Measurements from ENCODE around the gene CCM2L.
A peak's percentile ranks its signal among the peaks of the same experiment; 100 is the strongest.

The CCM2L gene

GRCh38 chr20:32062776-32063170 lies 52.5 kb downstream of the CCM2L start:
- 59% methylated on average over 3 of the region's 4 CpGs for whole genome bisulfite sequencing
- no peak overlapping the region for H2BK15ac ChIP-seq (ENCODE audit: low read depth, poor library complexity, severe bottlenecking)
- H3K27ac ChIP-seq (ENCODE audit: low read length, poor library complexity, severe bottlenecking), result no peak overlapping the region
- H3K9ac ChIP-seq (ENCODE audit: low read length), result no peak overlapping the region
- H3K4ac ChIP-seq (ENCODE audit: low read depth in 1 of 2, low read length in 2 of 2), result no peak overlapping the region
- no peak overlapping the region for H2BK12ac ChIP-seq (ENCODE audit: low read length in 2 of 2)
- no peak overlapping the region for H2AFZ ChIP-seq (ENCODE audit: low read depth, low read length)
- no peak overlapping the region for H4K91ac ChIP-seq (ENCODE audit: low read length)
- H2BK5ac ChIP-seq (ENCODE audit: low read depth, low read length, poor library complexity, severe bottlenecking), result no peak overlapping the region
- no peak overlapping the region for H2BK120ac ChIP-seq (ENCODE audit: low read depth, low read length)
- H3K14ac ChIP-seq (ENCODE audit: low read length in 2 of 2), result no peak overlapping the region
- peaks cover 3% of the 10 kb centered on the region for H3K4me1 ChIP-seq (ENCODE audit: control insufficient read depth, insufficient read depth, low read depth, low read length)
- no peak overlapping the region for H3K4me2 ChIP-seq (ENCODE audit: low read length, poor library complexity, severe bottlenecking)
- H4K8ac ChIP-seq (ENCODE audit: low read length), result no peak overlapping the region
- no peak overlapping the region for H3K18ac ChIP-seq (ENCODE audit: low read depth in 1 of 2, low read length in 2 of 2)
- peaks cover 47 to 70% of the 10 kb centered on the region in 2 experiments for H3K27me3 ChIP-seq (ENCODE audit: control insufficient read depth in 1 of 2, insufficient read depth in 1 of 2, low read length in 2 of 2)
- H3K36me3 ChIP-seq (ENCODE audit: control insufficient read depth in 1 of 2, insufficient read depth in 2 of 2, low read depth in 1 of 2, low read length in 2 of 2), result no peaks in the 10 kb centered on the region
- no peak overlapping the region for H2AK5ac ChIP-seq (ENCODE audit: low read length, severe bottlenecking)
- H3K23ac ChIP-seq (ENCODE audit: low read length in 2 of 2), result no peak overlapping the region
- H3K9me3 ChIP-seq (ENCODE audit: control insufficient read depth, low read length), result no peaks in the 10 kb centered on the region
- H3K4me3 ChIP-seq (ENCODE audit: insufficient read depth in 1 of 2, low read depth in 1 of 2, low read length in 2 of 2), result no peak overlapping the region
- no peaks in the 10 kb centered on the region for H3K79me1 ChIP-seq (replicated peaks; ENCODE audit: low read length, poor library complexity, severe bottlenecking)
- no peak for DNase-seq

- Histone ChIP-seq H3K36me3 (ENCODE audit: control insufficient read depth in 1 of 2, insufficient read depth in 2 of 2, low read depth in 1 of 2, low read length in 2 of 2) (no peaks in the 10 kb centered on the region), H2BK12ac (ENCODE audit: low read length in 2 of 2) (no peak overlapping the region), H3K4me1 (ENCODE audit: control insufficient read depth, insufficient read depth, low read depth, low read length) (peaks cover 7% of the 10 kb centered on the region), H2BK15ac (ENCODE audit: low read depth, poor library complexity, severe bottlenecking) (no peak overlapping the region), H3K27me3 (ENCODE audit: control insufficient read depth in 1 of 2, insufficient read depth in 1 of 2, low read length in 2 of 2) (peaks cover 39 to 62% of the 10 kb centered on the region in 2 experiments), H3K14ac (ENCODE audit: low read length in 2 of 2) (no peak overlapping the region), H3K79me1 (replicated peaks; ENCODE audit: low read length, poor library complexity, severe bottlenecking) (no peaks in the 10 kb centered on the region), H3K9ac (ENCODE audit: low read length) (no peak overlapping the region), H4K8ac (ENCODE audit: low read length) (no peak overlapping the region), H3K4me3 (ENCODE audit: insufficient read depth in 1 of 2, low read depth in 1 of 2, low read length in 2 of 2) (no peak overlapping the region), H4K91ac (ENCODE audit: low read length) (no peak overlapping the region), H2AFZ (ENCODE audit: low read depth, low read length) (no peak overlapping the region), H2BK5ac (ENCODE audit: low read depth, low read length, poor library complexity, severe bottlenecking) (no peak overlapping the region), H3K4ac (ENCODE audit: low read depth in 1 of 2, low read length in 2 of 2) (no peak overlapping the region), H2BK120ac (ENCODE audit: low read depth, low read length) (no peak overlapping the region), H2AK5ac (ENCODE audit: low read length, severe bottlenecking) (no peak overlapping the region), H3K9me3 (ENCODE audit: control insufficient read depth, low read length) (no peaks in the 10 kb centered on the region), H3K18ac (ENCODE audit: low read depth in 1 of 2, low read length in 2 of 2) (no peak overlapping the region), H3K4me2 (ENCODE audit: low read length, poor library complexity, severe bottlenecking) (no peak overlapping the region), H3K27ac (ENCODE audit: low read length, poor library complexity, severe bottlenecking) (no peak overlapping the region), H3K23ac (ENCODE audit: low read length in 2 of 2) (no peak overlapping the region)
- no peak for DNase-seq
- WGBS, result 50% methylated on average over 1 of the region's 4 CpGs
Observed at GRCh38 chr20:32063695-32064094, 53.5 kb downstream of the CCM2L start.

- Histone ChIP-seq H3K4me2 (ENCODE audit: low read length, poor library complexity, severe bottlenecking) (no peak overlapping the region), H3K9me3 (ENCODE audit: control insufficient read depth, low read length) (no peaks in the 10 kb centered on the region), H4K8ac (ENCODE audit: low read length) (no peak overlapping the region), H2AK5ac (ENCODE audit: low read length, severe bottlenecking) (no peak overlapping the region), H3K9ac (ENCODE audit: low read length) (no peak overlapping the region), H2BK15ac (ENCODE audit: low read depth, poor library complexity, severe bottlenecking) (no peak overlapping the region), H3K27me3 (ENCODE audit: control insufficient read depth in 1 of 2, insufficient read depth in 1 of 2, low read length in 2 of 2) (peaks cover 34 to 54% of the 10 kb centered on the region in 2 experiments), H2BK5ac (ENCODE audit: low read depth, low read length, poor library complexity, severe bottlenecking) (no peak overlapping the region), H2BK120ac (ENCODE audit: low read depth, low read length) (no peak overlapping the region), H3K36me3 (ENCODE audit: control insufficient read depth in 1 of 2, insufficient read depth in 2 of 2, low read depth in 1 of 2, low read length in 2 of 2) (no peaks in the 10 kb centered on the region), H4K91ac (ENCODE audit: low read length) (no peak overlapping the region), H3K14ac (ENCODE audit: low read length in 2 of 2) (no peak overlapping the region), H3K4ac (ENCODE audit: low read depth in 1 of 2, low read length in 2 of 2) (no peak overlapping the region), H2BK12ac (ENCODE audit: low read length in 2 of 2) (no peak overlapping the region), H3K27ac (ENCODE audit: low read length, poor library complexity, severe bottlenecking) (no peak overlapping the region), H3K79me1 (replicated peaks; ENCODE audit: low read length, poor library complexity, severe bottlenecking) (no peaks in the 10 kb centered on the region), H3K18ac (ENCODE audit: low read depth in 1 of 2, low read length in 2 of 2) (no peak overlapping the region), H3K4me1 (ENCODE audit: control insufficient read depth, insufficient read depth, low read depth, low read length) (peaks cover 11% of the 10 kb centered on the region), H3K4me3 (ENCODE audit: insufficient read depth in 1 of 2, low read depth in 1 of 2, low read length in 2 of 2) (no peak overlapping the region), H3K23ac (ENCODE audit: low read length in 2 of 2) (no peak overlapping the region), H2AFZ (ENCODE audit: low read depth, low read length) (no peak overlapping the region)
- no peak for DNase-seq
- 70% methylated on average over 7 of the region's 7 CpGs for WGBS
Observed at GRCh38 chr20:32064667-32065066, 54.4 kb downstream of the CCM2L start.

DNA sequence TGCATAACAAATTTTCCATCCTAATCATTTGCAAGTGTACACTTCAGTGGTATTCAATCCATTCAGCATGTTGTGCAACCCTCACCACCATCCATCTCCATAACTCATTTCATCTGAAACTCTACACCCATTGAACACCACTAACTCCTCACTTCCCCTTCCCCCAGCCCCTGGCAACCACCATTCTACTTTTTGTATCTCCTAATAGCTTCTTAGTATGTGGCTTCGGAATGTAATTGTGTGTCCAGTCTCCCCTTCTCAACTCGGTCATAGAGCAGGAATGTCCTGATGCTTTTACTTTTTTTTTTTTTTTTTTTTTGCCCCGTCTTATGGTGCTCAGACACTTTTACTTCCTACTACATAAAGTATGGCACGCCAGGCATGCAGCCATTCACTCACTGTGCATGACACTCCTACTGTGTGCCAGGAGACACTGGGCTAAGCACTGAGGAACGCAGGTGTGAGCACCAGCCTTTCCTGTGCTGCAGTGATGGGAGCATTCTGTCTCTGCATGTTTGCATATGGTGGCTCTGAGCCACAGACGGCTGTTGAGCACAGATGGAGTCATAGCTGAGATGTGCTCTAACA lies 57.1 kb downstream of the CCM2L start:
- Histone ChIP-seq H3K18ac (ENCODE audit: low read depth in 1 of 2, low read length in 2 of 2) (no peak overlapping the region), H2AFZ (ENCODE audit: low read depth, low read length) (no peak overlapping the region), H3K23ac (ENCODE audit: low read length in 2 of 2) (no peak overlapping the region), H3K36me3 (ENCODE audit: control insufficient read depth in 1 of 2, insufficient read depth in 2 of 2, low read depth in 1 of 2, low read length in 2 of 2) (no peaks in the 10 kb centered on the region), H3K9me3 (ENCODE audit: control insufficient read depth, low read length) (no peaks in the 10 kb centered on the region), H3K79me1 (replicated peaks; ENCODE audit: low read length, poor library complexity, severe bottlenecking) (no peaks in the 10 kb centered on the region), H3K4me2 (ENCODE audit: low read length, poor library complexity, severe bottlenecking) (no peak overlapping the region), H3K4me3 (ENCODE audit: insufficient read depth in 1 of 2, low read depth in 1 of 2, low read length in 2 of 2) (peak overlapping the region in 1 of 2 experiments; percentile 35), H3K27me3 (ENCODE audit: control insufficient read depth in 1 of 2, insufficient read depth in 1 of 2, low read length in 2 of 2) (peaks cover 39 to 55% of the 10 kb centered on the region in 2 experiments), H4K91ac (ENCODE audit: low read length) (no peak overlapping the region), H2BK120ac (ENCODE audit: low read depth, low read length) (no peak overlapping the region), H2BK15ac (ENCODE audit: low read depth, poor library complexity, severe bottlenecking) (no peak overlapping the region), H3K9ac (ENCODE audit: low read length) (no peak overlapping the region), H3K14ac (ENCODE audit: low read length in 2 of 2) (no peak overlapping the region), H3K27ac (ENCODE audit: low read length, poor library complexity, severe bottlenecking) (peak overlapping the region; percentile 6), H2AK5ac (ENCODE audit: low read length, severe bottlenecking) (no peak overlapping the region), H2BK12ac (ENCODE audit: low read length in 2 of 2) (no peak overlapping the region), H3K4ac (ENCODE audit: low read depth in 1 of 2, low read length in 2 of 2) (no peak overlapping the region), H2BK5ac (ENCODE audit: low read depth, low read length, poor library complexity, severe bottlenecking) (no peak overlapping the region), H4K8ac (ENCODE audit: low read length) (no peak overlapping the region), H3K4me1 (ENCODE audit: control insufficient read depth, insufficient read depth, low read depth, low read length) (peaks cover 11% of the 10 kb centered on the region)
- WGBS, result 54% methylated on average over 6 of the region's 6 CpGs
- DNase-seq, result peak; percentile 84
